ENCODE data around the gene CDK17. TPM values are rescaled to one million over a fixed set of nuclear protein-coding genes. Genes with fewer than 3 reads are reported as not detected.
A peak's percentile ranks its signal among the peaks of the same experiment; 100 is the strongest.

CDK17 gene
- total RNA-seq, 1 experiment from 2014 or later: 23.9 TPM

- H3K4me1 ChIP-seq (ENCODE audit: insufficient read depth, low read length): peaks cover 22% of the 10 kb centered on the region
- POLR2A ChIA-PET (ENCODE audit: unreplicated experiment): interaction anchor here (0.6 kb wide), 1 partner anchor 73 kb away, joined by 4 read pairs; the partner anchor contains the start of gene CFAP54
- no peaks in the 10 kb centered on the region for H3K36me3 ChIP-seq (ENCODE audit: low read depth, low read length)
- 0 out of 2 replicates have a peak overlapping the region, but pooled peaks have one; percentile 16 for H2AFZ ChIP-seq (ENCODE audit: low read length)
- no TSS peak for BruUV-seq (replicated peaks)
- intact Hi-C loops (cut with micrococcal nuclease): no loop called here
- TF ChIP-seq EZH2 (IDR thresholded peaks at IDR 0.05; ENCODE audit: low read length, unreplicated experiment): no peak
- no peak for TF ChIP-seq CTCF (conservative IDR thresholded peaks at IDR 0.05; ENCODE audit: low read depth, low read length)
- no peak for TF ChIP-seq EZH2phosphoT487 (IDR thresholded peaks at IDR 0.05; ENCODE audit: borderline replicate concordance, low read length)
- H3K79me2 ChIP-seq (ENCODE audit: low read length): no peaks in the 10 kb centered on the region
- ATAC-seq: peak; percentile 84
- CTCF ChIA-PET: no interaction called here
- peak overlapping the region; percentile 68 for H3K4me2 ChIP-seq (ENCODE audit: low read length)
- H3K9ac ChIP-seq (ENCODE audit: low read length): peak overlapping the region; percentile 38; the same call in 1 of the 2 replicates
- DNase-seq: peak; percentile 96
- H3K9me3 ChIP-seq (ENCODE audit: low read length): no peaks in the 10 kb centered on the region
- H3K9me2 ChIP-seq (replicated peaks; ENCODE audit: low read length): no peaks in the 10 kb centered on the region
- peak overlapping the region; percentile 21; the same call in 1 of the 2 replicates for H3K4me3 ChIP-seq (ENCODE audit: low read length)
- no peaks in the 10 kb centered on the region for H4K20me1 ChIP-seq (ENCODE audit: low read length)
- no peaks in the 10 kb centered on the region for H3K27me3 ChIP-seq (ENCODE audit: low read length)
- peak overlapping the region; percentile 86 for H3K27ac ChIP-seq (ENCODE audit: low read length)
- peaks cover 7% of the 10 kb centered on the region for H3F3A ChIP-seq (ENCODE audit: low read length, unreplicated experiment)
Measured at GRCh38 chr12:96416033-96416799, 16.0 kb upstream of the CDK17 start.

- intact Hi-C loops (cut with micrococcal nuclease): no loop called here
- H2AFZ ChIP-seq (ENCODE audit: low read length): no peak overlapping the region
- H3K27ac ChIP-seq (ENCODE audit: low read length): no peak overlapping the region
- H3K79me2 ChIP-seq (ENCODE audit: low read length): no peaks in the 10 kb centered on the region
- no peaks in the 10 kb centered on the region for H4K20me1 ChIP-seq (ENCODE audit: low read length)
- H3K9me2 ChIP-seq (replicated peaks; ENCODE audit: low read length): no peaks in the 10 kb centered on the region
- H3F3A ChIP-seq (ENCODE audit: low read length, unreplicated experiment): peaks cover 7% of the 10 kb centered on the region
- H3K4me2 ChIP-seq (ENCODE audit: low read length): no peak overlapping the region
- H3K9me3 ChIP-seq (ENCODE audit: low read length): no peaks in the 10 kb centered on the region
- H3K9ac ChIP-seq (ENCODE audit: low read length): no peak overlapping the region
- CTCF ChIA-PET: interaction anchor here (0.7 kb wide), 1 partner anchor 75 kb away, joined by 12 read pairs; the partner anchor contains the start of gene CFAP54
- H3K4me1 ChIP-seq (ENCODE audit: insufficient read depth, low read length): peaks cover 22% of the 10 kb centered on the region
- no peaks in the 10 kb centered on the region for H3K27me3 ChIP-seq (ENCODE audit: low read length)
- no peak for TF ChIP-seq EZH2 (IDR thresholded peaks at IDR 0.05; ENCODE audit: low read length, unreplicated experiment)
- TF ChIP-seq EZH2phosphoT487 (IDR thresholded peaks at IDR 0.05; ENCODE audit: borderline replicate concordance, low read length): no peak
- no peak for TF ChIP-seq CTCF (conservative IDR thresholded peaks at IDR 0.05; ENCODE audit: low read depth, low read length)
- POLR2A ChIA-PET (ENCODE audit: unreplicated experiment): no interaction called here
- no peaks in the 10 kb centered on the region for H3K36me3 ChIP-seq (ENCODE audit: low read depth, low read length)
- no TSS peak for BruUV-seq (replicated peaks)
- ATAC-seq: no peak
- H3K4me3 ChIP-seq (ENCODE audit: low read length): no peak overlapping the region
- DNase-seq: no peak
Measured at GRCh38 chr12:96414637-96415036, 14.4 kb upstream of the CDK17 start.

DNA sequence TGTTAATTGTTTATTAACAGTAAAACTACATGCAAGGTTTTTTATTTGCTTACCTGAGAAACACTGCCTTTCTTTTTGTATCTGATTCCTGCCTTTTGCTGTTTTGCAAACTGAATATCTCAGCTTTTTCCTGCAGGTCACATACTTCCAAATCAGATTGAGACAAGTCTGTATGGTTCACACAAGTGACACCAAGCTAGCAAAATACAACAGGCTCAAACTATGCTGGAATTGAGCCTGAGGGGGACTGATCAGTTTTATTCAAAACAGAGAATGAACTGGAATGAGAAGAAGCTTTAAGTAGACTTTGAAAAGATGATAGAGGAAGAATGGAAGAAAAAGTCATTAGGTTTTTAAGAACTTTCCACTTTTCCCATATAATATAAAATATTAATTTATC lies 12.2 kb upstream of the CDK17 start:
- Histone ChIP-seq H3K9me3 (ENCODE audit: low read length) (no peaks in the 10 kb centered on the region), H3K9me2 (replicated peaks; ENCODE audit: low read length) (no peaks in the 10 kb centered on the region), H3K4me3 (ENCODE audit: low read length) (no peak overlapping the region), H3K36me3 (ENCODE audit: low read depth, low read length) (no peaks in the 10 kb centered on the region), H3K27ac (ENCODE audit: low read length) (no peak overlapping the region), H2AFZ (ENCODE audit: low read length) (no peak overlapping the region), H3K79me2 (ENCODE audit: low read length) (no peaks in the 10 kb centered on the region), H4K20me1 (ENCODE audit: low read length) (no peaks in the 10 kb centered on the region), H3K4me1 (ENCODE audit: insufficient read depth, low read length) (peaks cover 22% of the 10 kb centered on the region), H3K27me3 (ENCODE audit: low read length) (no peaks in the 10 kb centered on the region), H3F3A (ENCODE audit: low read length, unreplicated experiment) (peaks cover 7% of the 10 kb centered on the region), H3K9ac (ENCODE audit: low read length) (no peak overlapping the region), H3K4me2 (ENCODE audit: low read length) (no peak overlapping the region)
- intact Hi-C loops (cut with micrococcal nuclease): no loop called here
- CTCF ChIA-PET: no interaction called here
- POLR2A ChIA-PET (ENCODE audit: unreplicated experiment): no interaction called here
- no peak for TF ChIP-seq CTCF (conservative IDR thresholded peaks at IDR 0.05; ENCODE audit: low read depth, low read length)
- TF ChIP-seq EZH2phosphoT487 (IDR thresholded peaks at IDR 0.05; ENCODE audit: borderline replicate concordance, low read length): no peak
- TF ChIP-seq EZH2 (IDR thresholded peaks at IDR 0.05; ENCODE audit: low read length, unreplicated experiment): no peak
- ATAC-seq (no peak), DNase-seq (no peak)
- no TSS peak for BruUV-seq (replicated peaks)

Measured in PC-3 (cell line).